AG09319 (cell line): ENCODE results near the gene DUSP22.

Source experiments
- DNase-seq: peaks from one replicate; pipeline ENCODE4 v3.0.0-alpha.2; 2010; ENCODE audit warnings: low read depth; ENCODE audit errors: extremely low read depth
- CTCF ChIP-seq: IDR thresholded peaks from 2 replicates; pipeline ENCODE4 v1.5.1; 2011; ENCODE audit warnings: low read depth, mild to moderate bottlenecking, inconsistent platforms, low read length, moderate library complexity

Gene DUSP22

DNA sequence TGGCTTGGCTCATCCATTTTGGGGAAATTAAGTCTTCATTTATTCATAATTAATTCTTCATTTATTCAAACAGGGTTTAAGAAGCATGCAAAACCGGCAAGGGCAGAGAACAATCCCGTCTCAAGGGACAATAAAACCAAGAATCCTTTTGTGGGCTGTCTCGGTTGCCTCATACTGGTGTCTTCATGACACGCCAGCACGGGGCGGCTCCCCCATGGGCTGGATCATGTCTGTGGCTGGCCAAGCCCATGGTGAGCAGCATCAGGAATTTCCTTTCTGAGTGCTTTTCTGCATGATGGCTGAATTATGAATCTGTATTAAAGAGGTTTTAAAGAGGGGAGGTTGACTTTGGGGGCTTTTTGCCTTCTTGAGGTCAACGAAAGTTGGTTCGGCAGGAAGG, 38.3 kb upstream of the DUSP22 start:
- DNase-seq: no peak
- no peak for TF ChIP-seq CTCF

DNA sequence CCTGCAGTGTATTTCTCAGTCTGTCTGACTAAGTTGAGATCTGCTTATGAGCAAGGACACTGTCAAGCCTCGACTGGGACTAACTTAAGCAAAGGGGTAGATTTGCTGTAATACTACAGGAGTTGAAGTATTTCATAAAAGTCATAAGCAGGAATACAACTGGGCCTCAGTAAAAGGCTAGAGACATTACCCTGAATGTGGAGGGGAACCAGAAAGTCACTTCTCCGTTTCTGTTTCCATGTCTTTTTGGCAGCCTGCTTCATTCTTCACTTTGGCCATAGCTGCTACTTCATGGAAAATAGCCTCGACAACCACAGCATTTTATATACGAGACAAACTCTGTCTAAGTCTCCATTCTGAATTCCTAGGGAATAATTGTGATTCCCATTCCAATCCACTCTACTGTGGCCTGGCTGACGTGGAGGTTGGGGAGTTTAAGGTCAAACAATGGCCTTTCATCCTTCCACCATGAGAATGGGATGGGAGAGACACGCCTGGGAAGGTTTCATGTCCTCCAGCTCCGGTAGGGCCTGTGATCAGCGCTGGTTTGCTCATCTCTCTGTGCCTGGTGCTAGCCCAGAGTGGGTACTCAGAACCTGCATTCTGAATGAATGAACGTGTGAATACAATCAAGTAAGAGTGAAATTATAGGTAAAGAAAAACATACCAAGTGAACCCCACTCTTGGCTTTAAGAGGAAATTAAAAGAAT, 37.1 kb upstream of the DUSP22 start:
- TF ChIP-seq CTCF: no peak
- no peak for DNase-seq

GRCh38 chr6:255751-256083, 36.6 kb upstream of the DUSP22 start:
- no peak for TF ChIP-seq CTCF
- no peak for DNase-seq

- TF ChIP-seq CTCF: no peak
- no peak for DNase-seq
Measured at GRCh38 chr6:256169-256568, 36.1 kb upstream of the DUSP22 start.

GRCh38 chr6:257031-257725, 35.1 kb upstream of the DUSP22 start:
- no peak for TF ChIP-seq CTCF
- no peak for DNase-seq

- no peak for DNase-seq
- TF ChIP-seq CTCF: no peak
Measured at GRCh38 chr6:257774-258173, 34.5 kb upstream of the DUSP22 start.

DNA sequence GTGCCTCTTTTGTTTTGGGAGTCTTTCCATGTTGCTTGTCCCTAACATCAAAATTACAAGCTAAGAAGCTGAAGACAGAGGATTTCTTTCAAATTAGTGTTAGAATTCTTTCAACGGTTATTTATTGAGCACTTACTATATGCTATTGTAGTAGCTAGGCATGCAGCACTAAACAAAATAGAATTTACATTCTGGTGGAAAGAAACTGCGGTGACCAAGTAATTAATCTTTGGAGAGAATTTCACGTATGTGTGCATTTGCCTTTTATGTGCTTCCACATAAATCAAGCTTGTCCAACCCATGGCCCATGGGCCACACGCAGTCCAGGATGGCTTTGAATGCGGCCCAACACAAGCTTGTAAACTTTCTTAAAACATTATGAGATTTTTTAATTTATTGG, 33.0 kb upstream of the DUSP22 start:
- no peak for DNase-seq
- TF ChIP-seq CTCF: no peak
